K562 (cell line): Measurements from ENCODE around the gene NAA15. TPM values are rescaled to one million over a fixed set of nuclear protein-coding genes. Genes with fewer than 3 reads are reported as not detected.

Source experiments
- BCOR ChIP-seq: fragments of 450-650 bp; IDR thresholded peaks from 2 replicates; pipeline ENCODE4 v1.6.1; 2016
- BRF1 ChIP-seq: IDR thresholded peaks from 3 replicates; pipeline ENCODE4 v1.6.1; 2011; ENCODE audit warnings: borderline replicate concordance, mild to moderate bottlenecking; ENCODE audit not compliant: insufficient read length; ENCODE audit errors: extremely low read depth
- CHD2 ChIP-seq: IDR thresholded peaks from 2 replicates; pipeline ENCODE4 v1.6.1; 2011; ENCODE audit warnings: low read depth, low read length
- DIDO1 ChIP-seq: fragments of 450-650 bp; IDR thresholded peaks from 2 replicates; pipeline ENCODE4 v1.6.1; 2016; ENCODE audit warnings: low read depth, missing biosample characterization, missing genetic modification characterization
- E2F3 ChIP-seq: fragments of 250-450 bp; sonication (Bioruptor Pico); IDR thresholded peaks from 2 replicates; pipeline ENCODE4 v1.4.0; 2020; ENCODE audit warnings: mild to moderate bottlenecking
- ETS2 ChIP-seq: IDR thresholded peaks from 2 replicates; pipeline ENCODE4 v1.6.1; 2016; ENCODE audit warnings: borderline replicate concordance, missing genetic modification characterization, mild to moderate bottlenecking, moderate library complexity, missing compliant biosample characterization; ENCODE audit not compliant: poor library complexity, severe bottlenecking
- FOXA3 ChIP-seq, 2 experiments: fragments of 450-650 bp in 1 of 2; sonication (generic) in 1 of 2; formaldehyde crosslinking; IDR thresholded peaks in 1 of 2; conservative IDR thresholded peaks in 1 of 2; 2 replicates each; pipeline versions ENCODE4 v1.4.0 to v1.8.0; 2020 to 2022; ENCODE audit warnings: mild to moderate bottlenecking in 2 of 2, missing genetic modification reagents in 1 of 2
- FOXP1 ChIP-seq: sonication (generic); formaldehyde crosslinking; IDR thresholded peaks from 2 replicates; pipeline ENCODE4 v1.8.0; 2022; ENCODE audit warnings: mild to moderate bottlenecking, missing genetic modification reagents
- GTF2F1 ChIP-seq: IDR thresholded peaks from 2 replicates; pipeline ENCODE4 v1.6.1; 2011; ENCODE audit warnings: low read depth, low read length, improper control_type of control experiment
- IRF2 ChIP-seq: sonication (generic); formaldehyde crosslinking; IDR thresholded peaks from 2 replicates; pipeline ENCODE4 v1.8.1; 2022; ENCODE audit warnings: mild to moderate bottlenecking, missing genetic modification reagents
- KAT7 ChIP-seq: sonication (generic); formaldehyde crosslinking; IDR thresholded peaks from 2 replicates; pipeline ENCODE4 v1.8.0; 2022; ENCODE audit warnings: missing genetic modification reagents, mild to moderate bottlenecking, borderline replicate concordance
- NCOA4 ChIP-seq: fragments of 450-650 bp; IDR thresholded peaks from 2 replicates; pipeline ENCODE4 v1.6.1; 2018; ENCODE audit warnings: mild to moderate bottlenecking; ENCODE audit not compliant: partially characterized antibody
- NONO ChIP-seq, 2 experiments: fragments of 200-400 bp in 1 of 2; fragments of 450-650 bp in 1 of 2; formaldehyde crosslinking in 1 of 2; IDR thresholded peaks; 2 replicates each; pipeline ENCODE4 v1.6.1; 2017; ENCODE audit warnings: low read depth in 2 of 2, mild to moderate bottlenecking in 2 of 2, moderate library complexity in 2 of 2, low read length in 1 of 2
- SMAD2 ChIP-seq: fragments of 150-350 bp; IDR thresholded peaks from 2 replicates; pipeline ENCODE4 v1.6.1; 2014; ENCODE audit warnings: low read depth, mild to moderate bottlenecking, low read length
- SRSF9 ChIP-seq: fragments of 200-400 bp; formaldehyde crosslinking; IDR thresholded peaks from 2 replicates; pipeline ENCODE4 v1.6.1; 2017; ENCODE audit warnings: low read depth, low read length, borderline replicate concordance
- TAL1 ChIP-seq: fragments of 450-650 bp; IDR thresholded peaks from 2 replicates; pipeline ENCODE4 v1.6.1; 2016; ENCODE audit warnings: mild to moderate bottlenecking
- TCF7 ChIP-seq: sonication (generic); IDR thresholded peaks from 2 replicates; pipeline ENCODE4 v1.6.1; 2016; ENCODE audit warnings: antibody characterized with exemption, borderline replicate concordance
- TSC22D4 ChIP-seq: fragments of 450-650 bp; IDR thresholded peaks from 2 replicates; pipeline ENCODE4 v1.6.1; 2016; ENCODE audit warnings: missing genetic modification characterization, missing biosample characterization, control low read depth
- WHSC1 ChIP-seq: IDR thresholded peaks from one replicate; pipeline ENCODE4 v1.6.1; 2012; ENCODE audit warnings: low read length, control low read depth, inconsistent platforms
- ZEB2 ChIP-seq: fragments of 450-650 bp; IDR thresholded peaks from 2 replicates; pipeline ENCODE4 v1.6.1; 2016
- ZNF282 ChIP-seq: sonication (generic); formaldehyde crosslinking; IDR thresholded peaks from 2 replicates; pipeline ENCODE4 v1.8.1; 2023; ENCODE audit warnings: missing genetic modification reagents
- ZNF408 ChIP-seq: fragments of 250-450 bp; sonication (Bioruptor Pico); IDR thresholded peaks from 2 replicates; pipeline ENCODE4 v1.4.0; 2020; ENCODE audit warnings: low read depth, mild to moderate bottlenecking, moderate library complexity
- polyA plus RNA-seq, 8 experiments: library from polyadenylated mRNA; depleted of rRNA in 4 of 8; stranded (reverse) in 5 of 8; unstranded in 3 of 8; fragments of >200 nt; fragmentation: Nextera tagmentation in 2 of 8; fragmentation: Illumina TruSeq in 1 of 8; extraction: Ambion mirVana in 2 of 8; extraction: Trizol in 1 of 8; gene quantifications; 2 replicates each; pipeline versions ENCODE4 v1.2.1 to v1.2.3, GENCODE V29; 2011 to 2014; ENCODE audit warnings: inconsistent platforms in 1 of 8, missing spikeins in 1 of 8
- total RNA-seq, 7 experiments: library from RNA; depleted of rRNA in 6 of 7; stranded (reverse); fragments of >200 nt in 6 of 7; fragmentation: Illumina TruSeq in 2 of 7; extraction: Trizol in 2 of 7; gene quantifications; 2 replicates each; pipeline versions ENCODE4 v1.2.1 to v1.2.3, GENCODE V29; 2011 to 2021; ENCODE audit warnings: low replicate concordance in 1 of 7
- TF ChIP-seq, protein P1 (sequence below): sonication (generic); formaldehyde crosslinking; IDR thresholded peaks from 2 replicates; pipeline ENCODE4 v1.8.0; 2023; ENCODE audit warnings: missing genetic modification reagents, mild to moderate bottlenecking, borderline replicate concordance
- TF ChIP-seq, protein P2 (sequence below), 2 experiments: fragments of 450-650 bp in 1 of 2; sonication (generic) in 1 of 2; formaldehyde crosslinking in 1 of 2; IDR thresholded peaks in 1 of 2; conservative IDR thresholded peaks in 1 of 2; 2 replicates each; pipeline versions ENCODE4 v1.6.1 to v1.8.1; 2016 to 2023; ENCODE audit warnings: mild to moderate bottlenecking in 2 of 2, moderate library complexity in 2 of 2, inconsistent platforms in 1 of 2, missing genetic modification reagents in 1 of 2

Gene NAA15
- total and polyA plus RNA-seq, 9 of the 15 experiments (the other 6 are each of a cell fraction or from before 2014, with no cell fraction given): 37.8 to 117 (median 63.2) TPM

DNA sequence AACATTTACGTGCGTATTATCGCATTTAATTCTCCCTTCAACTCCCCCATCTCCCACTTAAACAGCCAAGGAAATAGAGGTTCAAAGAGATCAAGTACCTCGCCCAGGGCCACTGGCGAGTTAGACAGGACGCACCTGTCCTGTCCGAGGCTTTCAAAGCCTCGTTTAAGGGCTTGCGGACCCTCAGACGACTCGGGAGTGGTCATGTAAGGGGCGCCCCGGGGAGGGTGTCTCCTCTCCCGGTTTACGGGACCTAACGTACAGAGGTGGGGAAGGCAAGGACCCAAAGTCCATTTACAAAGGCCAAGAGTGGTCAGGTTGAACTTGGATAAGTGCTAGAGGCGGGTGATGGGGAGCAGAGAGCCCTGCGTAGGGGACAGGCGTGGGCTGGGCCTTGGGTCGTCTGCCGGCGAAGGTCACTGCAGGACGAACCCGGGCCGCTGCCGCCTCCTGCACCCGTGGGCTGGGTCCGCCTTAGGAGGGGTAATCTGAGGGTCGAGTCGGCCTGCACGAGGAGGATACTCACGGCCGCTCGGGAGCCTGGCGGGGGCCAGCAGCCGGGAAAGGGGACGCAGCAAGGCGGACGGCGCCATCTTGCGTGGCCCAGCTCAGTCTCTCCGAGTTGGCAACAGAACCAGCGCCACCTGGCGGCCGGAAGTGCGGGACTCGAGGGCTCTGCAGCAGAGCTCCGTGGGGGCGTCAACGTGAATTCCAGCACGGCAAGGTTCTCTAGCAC lies 5.9 kb upstream of the NAA15 start (continued):
- no peak for TF ChIP-seq IRF2 (CRISPR knock-in tag)
- no peak for TF ChIP-seq SRSF9
- no peak for TF ChIP-seq SMAD2
- no peak for TF ChIP-seq FOXA3 (CRISPR knock-in tag; conservative IDR thresholded peaks at IDR 0.05 in 1 of 2, IDR thresholded peaks at IDR 0.05 in 1 of 2)
- TF ChIP-seq, protein P1, sequence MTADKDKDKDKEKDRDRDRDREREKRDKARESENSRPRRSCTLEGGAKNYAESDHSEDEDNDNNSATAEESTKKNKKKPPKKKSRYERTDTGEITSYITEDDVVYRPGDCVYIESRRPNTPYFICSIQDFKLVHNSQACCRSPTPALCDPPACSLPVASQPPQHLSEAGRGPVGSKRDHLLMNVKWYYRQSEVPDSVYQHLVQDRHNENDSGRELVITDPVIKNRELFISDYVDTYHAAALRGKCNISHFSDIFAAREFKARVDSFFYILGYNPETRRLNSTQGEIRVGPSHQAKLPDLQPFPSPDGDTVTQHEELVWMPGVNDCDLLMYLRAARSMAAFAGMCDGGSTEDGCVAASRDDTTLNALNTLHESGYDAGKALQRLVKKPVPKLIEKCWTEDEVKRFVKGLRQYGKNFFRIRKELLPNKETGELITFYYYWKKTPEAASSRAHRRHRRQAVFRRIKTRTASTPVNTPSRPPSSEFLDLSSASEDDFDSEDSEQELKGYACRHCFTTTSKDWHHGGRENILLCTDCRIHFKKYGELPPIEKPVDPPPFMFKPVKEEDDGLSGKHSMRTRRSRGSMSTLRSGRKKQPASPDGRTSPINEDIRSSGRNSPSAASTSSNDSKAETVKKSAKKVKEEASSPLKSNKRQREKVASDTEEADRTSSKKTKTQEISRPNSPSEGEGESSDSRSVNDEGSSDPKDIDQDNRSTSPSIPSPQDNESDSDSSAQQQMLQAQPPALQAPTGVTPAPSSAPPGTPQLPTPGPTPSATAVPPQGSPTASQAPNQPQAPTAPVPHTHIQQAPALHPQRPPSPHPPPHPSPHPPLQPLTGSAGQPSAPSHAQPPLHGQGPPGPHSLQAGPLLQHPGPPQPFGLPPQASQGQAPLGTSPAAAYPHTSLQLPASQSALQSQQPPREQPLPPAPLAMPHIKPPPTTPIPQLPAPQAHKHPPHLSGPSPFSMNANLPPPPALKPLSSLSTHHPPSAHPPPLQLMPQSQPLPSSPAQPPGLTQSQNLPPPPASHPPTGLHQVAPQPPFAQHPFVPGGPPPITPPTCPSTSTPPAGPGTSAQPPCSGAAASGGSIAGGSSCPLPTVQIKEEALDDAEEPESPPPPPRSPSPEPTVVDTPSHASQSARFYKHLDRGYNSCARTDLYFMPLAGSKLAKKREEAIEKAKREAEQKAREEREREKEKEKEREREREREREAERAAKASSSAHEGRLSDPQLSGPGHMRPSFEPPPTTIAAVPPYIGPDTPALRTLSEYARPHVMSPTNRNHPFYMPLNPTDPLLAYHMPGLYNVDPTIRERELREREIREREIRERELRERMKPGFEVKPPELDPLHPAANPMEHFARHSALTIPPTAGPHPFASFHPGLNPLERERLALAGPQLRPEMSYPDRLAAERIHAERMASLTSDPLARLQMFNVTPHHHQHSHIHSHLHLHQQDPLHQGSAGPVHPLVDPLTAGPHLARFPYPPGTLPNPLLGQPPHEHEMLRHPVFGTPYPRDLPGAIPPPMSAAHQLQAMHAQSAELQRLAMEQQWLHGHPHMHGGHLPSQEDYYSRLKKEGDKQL: no peak
- TF ChIP-seq TSC22D4 (tag): no peak
- TF ChIP-seq BCOR: no peak
- no peak for TF ChIP-seq WHSC1
- no peak for TF ChIP-seq E2F3 (CRISPR knock-in tag)
- TF ChIP-seq KAT7 (CRISPR knock-in tag): peak; percentile 95; the same call in 1 of the 2 replicates
- no peak for TF ChIP-seq CHD2
- TF ChIP-seq, protein P2, sequence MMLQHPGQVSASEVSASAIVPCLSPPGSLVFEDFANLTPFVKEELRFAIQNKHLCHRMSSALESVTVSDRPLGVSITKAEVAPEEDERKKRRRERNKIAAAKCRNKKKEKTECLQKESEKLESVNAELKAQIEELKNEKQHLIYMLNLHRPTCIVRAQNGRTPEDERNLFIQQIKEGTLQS (IDR thresholded peaks at IDR 0.05): no peak
- TF ChIP-seq, protein P2 (CRISPR knock-in tag; conservative IDR thresholded peaks at IDR 0.05): no peak
- peak; percentile 71; the same call in 1 of the 2 replicates for TF ChIP-seq TCF7
- no peak for TF ChIP-seq ZNF408 (CRISPR knock-in tag)
- TF ChIP-seq NONO (IDR thresholded peaks at IDR 0.05; ENCODE audit: low read depth in 2 of 2, low read length in 1 of 2): peak; percentile 45 to 53; a peak in 1 of 4 replicates
- TF ChIP-seq GTF2F1: no peak
- no peak for TF ChIP-seq NCOA4
- TF ChIP-seq BRF1: no peak
- no peak for TF ChIP-seq ZEB2
- no peak for TF ChIP-seq TAL1
- TF ChIP-seq FOXP1 (CRISPR knock-in tag): peak; percentile 91
- no peak for TF ChIP-seq ETS2 (tag)
- peak; percentile 25; the same call in 1 of the 2 replicates for TF ChIP-seq DIDO1 (tag)
- TF ChIP-seq ZNF282 (CRISPR knock-in tag): no peak
